GM23338 (cell line): Measurements from ENCODE around the gene PRDM2. TPM values are rescaled to one million over a fixed set of nuclear protein-coding genes. Genes with fewer than 3 reads are reported as not detected.

ENCODE experiments used
- ATAC-seq: fragments of 200-7000 bp; cut with Tn5 transposase; 3 replicates; pipeline ENCODE4 v1.9.1; 2020
- DNase-seq: peaks from one replicate; pipeline ENCODE4 v3.0.0-alpha.2; 2015; ENCODE audit warnings: low spot score
- H2AFZ ChIP-seq: fragments of 200-600 bp; sonication (generic); 2 replicates; pipeline ENCODE4 v1.8.0; 2016; ENCODE audit warnings: antibody characterized with exemption, mild to moderate bottlenecking, moderate library complexity
- H3F3A ChIP-seq: fragments of 200-600 bp; sonication (generic); replicated peaks from 2 replicates; pipeline ENCODE4 v1.8.0; 2017; ENCODE audit warnings: antibody characterized with exemption, mixed run types, low read depth
- H3K27ac ChIP-seq: fragments of 200-600 bp; sonication (generic); 2 replicates; pipeline ENCODE4 v1.6.1; 2016; ENCODE audit warnings: low read depth
- H3K27me3 ChIP-seq: fragments of 200-600 bp; sonication (generic); 2 replicates; pipeline ENCODE4 v1.8.0; 2016; ENCODE audit warnings: mild to moderate bottlenecking, mixed run types, moderate library complexity; ENCODE audit not compliant: insufficient read depth
- H3K36me3 ChIP-seq: fragments of 200-600 bp; sonication (generic); 2 replicates; pipeline ENCODE4 v1.8.0; 2016; ENCODE audit warnings: mild to moderate bottlenecking; ENCODE audit not compliant: insufficient read depth
- H3K4me1 ChIP-seq: fragments of 200-600 bp; sonication (generic); 2 replicates; pipeline ENCODE4 v1.8.0; 2016; ENCODE audit warnings: mild to moderate bottlenecking, moderate library complexity; ENCODE audit not compliant: insufficient read depth
- H3K4me2 ChIP-seq: fragments of 200-600 bp; sonication (generic); 2 replicates; pipeline ENCODE4 v1.7.1; 2017; ENCODE audit warnings: mixed run types
- H3K4me3 ChIP-seq: fragments of 200-600 bp; sonication (generic); 2 replicates; pipeline ENCODE4 v1.6.1; 2016; ENCODE audit warnings: mixed run types
- H3K79me2 ChIP-seq: fragments of 200-600 bp; sonication (generic); replicated peaks from 2 replicates; pipeline ENCODE4 v1.8.0; 2017; ENCODE audit warnings: mild to moderate bottlenecking; ENCODE audit not compliant: insufficient read depth
- H3K9me2 ChIP-seq: fragments of 200-600 bp; sonication (generic); 2 replicates; pipeline ENCODE4 v1.8.0; 2017; ENCODE audit not compliant: insufficient read depth
- H4K20me1 ChIP-seq: fragments of 200-600 bp; sonication (generic); replicated peaks from 2 replicates; pipeline ENCODE4 v1.8.0; 2017; ENCODE audit warnings: mild to moderate bottlenecking; ENCODE audit not compliant: insufficient read depth
- H3K27ac Mint-ChIP-seq: 2 replicates; pipeline ENCODE4 v1.8.0; 2020; ENCODE audit warnings: inconsistent platforms, mild to moderate bottlenecking, moderate library complexity, mixed read lengths
- H3K27me3 Mint-ChIP-seq: 3 replicates; pipeline ENCODE4 v1.8.0; 2022; ENCODE audit warnings: low read depth, mild to moderate bottlenecking, moderate library complexity, mixed read lengths, inconsistent platforms; ENCODE audit not compliant: insufficient read depth, poor library complexity
- H3K36me3 Mint-ChIP-seq: 3 replicates; pipeline ENCODE4 v1.8.0; 2021; ENCODE audit warnings: low read depth, mild to moderate bottlenecking, inconsistent platforms, moderate library complexity, mixed read lengths
- H3K4me1 Mint-ChIP-seq: 3 replicates; pipeline ENCODE4 v1.8.0; 2020; ENCODE audit warnings: mild to moderate bottlenecking, inconsistent platforms, mixed read lengths
- H3K4me3 Mint-ChIP-seq: 3 replicates; pipeline ENCODE4 v1.8.0; 2021; ENCODE audit warnings: moderate library complexity, mild to moderate bottlenecking, inconsistent platforms, mixed read lengths
- H3K9me3 Mint-ChIP-seq: 3 replicates; pipeline ENCODE4 v1.8.0; 2020; ENCODE audit warnings: moderate library complexity, mild to moderate bottlenecking, inconsistent platforms, mixed read lengths
- CREB1 ChIP-seq: fragments of 250-450 bp; sonication (Bioruptor Pico); IDR thresholded peaks from 2 replicates; pipeline ENCODE4 v1.5.0; 2020; ENCODE audit warnings: low read depth, mild to moderate bottlenecking, moderate library complexity
- ETS1 ChIP-seq: IDR thresholded peaks from 2 replicates; pipeline ENCODE4 v1.6.1; 2016; ENCODE audit warnings: antibody characterized with exemption
- JUNB ChIP-seq: IDR thresholded peaks from one replicate; pipeline ENCODE4 v1.6.1; 2016; ENCODE audit warnings: antibody characterized with exemption; ENCODE audit not compliant: unreplicated experiment
- REST ChIP-seq: IDR thresholded peaks from one replicate; pipeline ENCODE4 v1.6.1; 2018; ENCODE audit warnings: antibody characterized with exemption; ENCODE audit not compliant: unreplicated experiment
- polyA plus RNA-seq: library from polyadenylated mRNA; unstranded; fragments of >200 nt; fragmentation: Nextera tagmentation; extraction: Ambion mirVana; gene quantifications from 2 replicates; pipeline ENCODE4 v1.2.1, GENCODE V29; 2016
- total RNA-seq: library from RNA; depleted of rRNA; stranded (reverse); fragments of >200 nt; shearing (Covaris generic); gene quantifications from 2 replicates; pipeline ENCODE4 v1.2.3, GENCODE V29; 2014
- TF ChIP-seq, protein P1 (sequence below), 2 experiments: fragments of 200-600 bp in 1 of 2; sonication (generic) in 1 of 2; conservative IDR thresholded peaks; 2 replicates each; pipeline versions ENCODE4 v1.5.1 to v1.6.1; 2016 to 2017; ENCODE audit warnings: antibody characterized with exemption in 2 of 2, low read depth in 2 of 2, mild to moderate bottlenecking in 2 of 2, moderate library complexity in 1 of 2

Gene PRDM2
- total and polyA plus RNA-seq, 2 experiments from 2014 or later = 11.6 to 28.3 TPM

- ATAC-seq = peak; percentile 99
- Histone ChIP-seq H3K79me2 (no peaks in the 10 kb centered on the region), H3K4me1 (no peaks in the 10 kb centered on the region), H4K20me1 (no peaks in the 10 kb centered on the region), H3F3A (no peaks in the 10 kb centered on the region), H3K27ac (no peak overlapping the region), H3K4me3 (no peak overlapping the region), H2AFZ (peak overlapping the region; percentile 97), H3K4me2 (no peak overlapping the region), H3K36me3 (no peaks in the 10 kb centered on the region), H3K27me3 (no peaks in the 10 kb centered on the region), H3K9me2 (no peaks in the 10 kb centered on the region)
- peak overlapping the region; percentile 55; the same call in 2 of the 3 replicates for H3K4me3 Mint-ChIP-seq
- no peak for TF ChIP-seq ETS1
- TF ChIP-seq REST = no peak
- TF ChIP-seq, protein P1, sequence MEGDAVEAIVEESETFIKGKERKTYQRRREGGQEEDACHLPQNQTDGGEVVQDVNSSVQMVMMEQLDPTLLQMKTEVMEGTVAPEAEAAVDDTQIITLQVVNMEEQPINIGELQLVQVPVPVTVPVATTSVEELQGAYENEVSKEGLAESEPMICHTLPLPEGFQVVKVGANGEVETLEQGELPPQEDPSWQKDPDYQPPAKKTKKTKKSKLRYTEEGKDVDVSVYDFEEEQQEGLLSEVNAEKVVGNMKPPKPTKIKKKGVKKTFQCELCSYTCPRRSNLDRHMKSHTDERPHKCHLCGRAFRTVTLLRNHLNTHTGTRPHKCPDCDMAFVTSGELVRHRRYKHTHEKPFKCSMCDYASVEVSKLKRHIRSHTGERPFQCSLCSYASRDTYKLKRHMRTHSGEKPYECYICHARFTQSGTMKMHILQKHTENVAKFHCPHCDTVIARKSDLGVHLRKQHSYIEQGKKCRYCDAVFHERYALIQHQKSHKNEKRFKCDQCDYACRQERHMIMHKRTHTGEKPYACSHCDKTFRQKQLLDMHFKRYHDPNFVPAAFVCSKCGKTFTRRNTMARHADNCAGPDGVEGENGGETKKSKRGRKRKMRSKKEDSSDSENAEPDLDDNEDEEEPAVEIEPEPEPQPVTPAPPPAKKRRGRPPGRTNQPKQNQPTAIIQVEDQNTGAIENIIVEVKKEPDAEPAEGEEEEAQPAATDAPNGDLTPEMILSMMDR (conservative IDR thresholded peaks at IDR 0.05; ENCODE audit: low read depth in 2 of 2) = peak; percentile 75 to 85
- H3K36me3 Mint-ChIP-seq = no peaks in the 10 kb centered on the region; the same call in 2 of the 3 replicates
- no peaks in the 10 kb centered on the region; the same call in 2 of the 3 replicates for H3K9me3 Mint-ChIP-seq
- DNase-seq = peak; percentile 87
- H3K4me1 Mint-ChIP-seq = peaks cover 2% of the 10 kb centered on the region; the same call in 1 of the 3 replicates
- H3K27me3 Mint-ChIP-seq = peaks cover 7% of the 10 kb centered on the region
- no peak overlapping the region for H3K27ac Mint-ChIP-seq
Measured at GRCh38 chr1:13828454-13829151, 128.6 kb downstream of the PRDM2 start.

- Mint-ChIP-seq H3K36me3 (no peaks in the 10 kb centered on the region; the same call in 2 of the 3 replicates), H3K4me3 (peak overlapping the region; percentile 55; the same call in 2 of the 3 replicates), H3K27ac (no peak overlapping the region), H3K9me3 (no peaks in the 10 kb centered on the region; the same call in 2 of the 3 replicates), H3K4me1 (peaks cover 2% of the 10 kb centered on the region; the same call in 1 of the 3 replicates), H3K27me3 (peaks cover 7% of the 10 kb centered on the region)
- H3K36me3 ChIP-seq = no peaks in the 10 kb centered on the region
- H3K27ac ChIP-seq = no peak overlapping the region
- no peaks in the 10 kb centered on the region for H3F3A ChIP-seq
- H3K4me1 ChIP-seq = no peaks in the 10 kb centered on the region
- TF ChIP-seq JUNB (no peak), CREB1 (CRISPR knock-in tag) (no peak)
- TF ChIP-seq, protein P1 (conservative IDR thresholded peaks at IDR 0.05; ENCODE audit: low read depth in 2 of 2) = peak in 1 of 2 experiments; percentile 5; a peak in 1 of 4 replicates
- H3K9me2 ChIP-seq = no peaks in the 10 kb centered on the region
- DNase-seq (no peak), ATAC-seq (no peak; the same call in 2 of the 3 replicates)
- no peaks in the 10 kb centered on the region for H4K20me1 ChIP-seq
- H2AFZ ChIP-seq = peak overlapping the region; percentile 97
- H3K79me2 ChIP-seq = no peaks in the 10 kb centered on the region
- H3K4me2 ChIP-seq = no peak overlapping the region
- no peak overlapping the region for H3K4me3 ChIP-seq
- no peaks in the 10 kb centered on the region for H3K27me3 ChIP-seq
Measured at GRCh38 chr1:13829152-13829769, 129.3 kb downstream of the PRDM2 start.
